ENCODE data around the gene DCXR. TPM values are rescaled to one million over a fixed set of nuclear protein-coding genes. Genes with fewer than 3 reads are reported as not detected.

DCXR gene
- total and polyA plus RNA-seq, 2 donors (not counting 1 experiment from before 2014, with no cell fraction given), result 63.9 to 143 TPM

- CTCF ChIA-PET, result interaction anchor here (0.5 to 7.2 kb wide), 10 partner anchors 9 to 661 kb away, joined by 3 to 91 read pairs (median 4); partner anchors contain the start of gene DCXR
- H2AFZ ChIP-seq (ENCODE audit: insufficient read depth, low read depth, low read length, poor library complexity, severe bottlenecking), result no peak overlapping the region
- H3K9me3 ChIP-seq (ENCODE audit: control extremely low read depth in 1 of 3, control insufficient read depth in 2 of 3, insufficient read depth in 1 of 3, low read length in 2 of 3), result no peaks in the 10 kb centered on the region
- H4K20me1 ChIP-seq (ENCODE audit: control insufficient read depth, insufficient read depth, low read length, poor library complexity, severe bottlenecking), result peaks cover 25% of the 10 kb centered on the region
- peaks cover 0 to 3% of the 10 kb centered on the region in 2 experiments for H3K36me3 ChIP-seq (replicated peaks in 1 of 2; ENCODE audit: control extremely low read depth in 1 of 2, control insufficient read depth in 1 of 2, extremely low read depth in 1 of 2, insufficient read depth in 2 of 2, low read length in 1 of 2)
- ATAC-seq (ENCODE audit: low read depth) (no peak), DNase-seq (peak; percentile 60)
- POLR2A ChIA-PET, result no interaction called here
- peaks cover 23% of the 10 kb centered on the region for H3K79me2 ChIP-seq (ENCODE audit: control insufficient read depth, insufficient read depth, low read length)
- H3K27ac ChIP-seq (ENCODE audit: low read length in 2 of 2), result no peak overlapping the region
- no peaks in the 10 kb centered on the region for H3K27me3 Mint-ChIP-seq
- no peak overlapping the region for H3K27ac Mint-ChIP-seq
- peaks cover 14 to 33% of the 10 kb centered on the region in 2 donors for H3K4me1 ChIP-seq (ENCODE audit: control insufficient read depth in 2 of 2, insufficient read depth in 2 of 2, low read length in 2 of 2)
- H3K9ac ChIP-seq (ENCODE audit: low read length), result peak overlapping the region; percentile 90
- peak overlapping the region; percentile 83 for H3K4me3 Mint-ChIP-seq
- intact Hi-C loops (cut with micrococcal nuclease), result loop anchor here (1.0 kb wide), 1 partner anchor 62 kb away; no protein-coding TSS in a partner anchor
- TF ChIP-seq EZH2 (IDR thresholded peaks at IDR 0.05; ENCODE audit: borderline replicate concordance, insufficient read depth, low read depth, low read length, poor library complexity, severe bottlenecking) (no peak), CTCF (IDR thresholded peaks at IDR 0.05) (peak; percentile 45)
- peak overlapping the region in 2 of 5 experiments; percentile 67 to 84 for H3K4me3 ChIP-seq (ENCODE audit: control extremely low read depth in 1 of 5, extremely low read depth in 1 of 5, insufficient read depth in 1 of 5, low read depth in 2 of 5, low read length in 4 of 5)
- H3K27me3 ChIP-seq (replicated peaks in 1 of 4; ENCODE audit: control extremely low read depth in 1 of 4, control insufficient read depth in 3 of 4, insufficient read depth in 4 of 4, low read length in 3 of 4), result peaks cover 0 to 6% (median 0%) of the 10 kb centered on the region in 4 experiments
- 44% methylated on average over 23 of the region's 25 CpGs for WGBS (ENCODE audit: insufficient coverage)
- H3K4me1 Mint-ChIP-seq, result peaks cover 15% of the 10 kb centered on the region
- peak overlapping the region; percentile 99 for H3K4me2 ChIP-seq (replicated peaks; ENCODE audit: low read depth, low read length, poor library complexity, severe bottlenecking)
- H3K9me3 Mint-ChIP-seq (ENCODE audit: insufficient read depth), result no peaks in the 10 kb centered on the region
Observed at GRCh38 chr17:82021107-82021899, 16.2 kb downstream of the DCXR start.

Data from B cell (primary cell).